ENCODE measurements around the gene PRDM8. TPM values are rescaled to one million over a fixed set of nuclear protein-coding genes. Genes with fewer than 3 reads are reported as not detected.
A peak's percentile ranks its signal among the peaks of the same experiment; 100 is the strongest.

The PRDM8 gene
- total RNA-seq, 1 experiment from 2014 or later, result 5.2 TPM

DNA sequence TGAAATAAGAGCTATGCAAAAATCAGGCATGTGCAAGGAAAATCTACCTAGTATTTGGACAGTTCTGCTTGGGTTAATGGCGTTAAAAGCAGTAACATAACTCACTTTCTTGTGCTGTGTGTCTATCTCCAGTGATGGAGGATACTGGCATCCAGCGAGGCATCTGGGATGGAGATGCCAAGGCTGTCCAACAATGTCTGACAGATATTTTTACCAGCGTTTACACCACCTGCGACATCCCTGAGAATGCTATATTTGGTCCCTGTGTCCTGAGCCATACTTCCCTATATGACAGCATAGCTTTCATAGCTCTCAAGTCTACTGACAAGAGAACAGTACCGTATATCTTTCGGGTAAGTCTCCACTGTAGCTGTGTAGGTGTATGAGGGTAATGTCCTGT, 2.6 kb downstream of the PRDM8 start:
- no peak overlapping the region for H3K27ac ChIP-seq
- H3K4me1 ChIP-seq (replicated peaks), result peaks cover 22% of the 10 kb centered on the region
- no peak overlapping the region for H3K4me3 ChIP-seq
- no peaks in the 10 kb centered on the region; the same call in 1 of the 2 replicates for H3K9me3 ChIP-seq (replicated peaks)
- H3K36me3 ChIP-seq, result peaks cover 7% of the 10 kb centered on the region
- no peak for DNase-seq (ENCODE audit: low read depth in 1 of 2, low spot score in 2 of 2)
- no peaks in the 10 kb centered on the region for H3K27me3 ChIP-seq (replicated peaks)

DNA sequence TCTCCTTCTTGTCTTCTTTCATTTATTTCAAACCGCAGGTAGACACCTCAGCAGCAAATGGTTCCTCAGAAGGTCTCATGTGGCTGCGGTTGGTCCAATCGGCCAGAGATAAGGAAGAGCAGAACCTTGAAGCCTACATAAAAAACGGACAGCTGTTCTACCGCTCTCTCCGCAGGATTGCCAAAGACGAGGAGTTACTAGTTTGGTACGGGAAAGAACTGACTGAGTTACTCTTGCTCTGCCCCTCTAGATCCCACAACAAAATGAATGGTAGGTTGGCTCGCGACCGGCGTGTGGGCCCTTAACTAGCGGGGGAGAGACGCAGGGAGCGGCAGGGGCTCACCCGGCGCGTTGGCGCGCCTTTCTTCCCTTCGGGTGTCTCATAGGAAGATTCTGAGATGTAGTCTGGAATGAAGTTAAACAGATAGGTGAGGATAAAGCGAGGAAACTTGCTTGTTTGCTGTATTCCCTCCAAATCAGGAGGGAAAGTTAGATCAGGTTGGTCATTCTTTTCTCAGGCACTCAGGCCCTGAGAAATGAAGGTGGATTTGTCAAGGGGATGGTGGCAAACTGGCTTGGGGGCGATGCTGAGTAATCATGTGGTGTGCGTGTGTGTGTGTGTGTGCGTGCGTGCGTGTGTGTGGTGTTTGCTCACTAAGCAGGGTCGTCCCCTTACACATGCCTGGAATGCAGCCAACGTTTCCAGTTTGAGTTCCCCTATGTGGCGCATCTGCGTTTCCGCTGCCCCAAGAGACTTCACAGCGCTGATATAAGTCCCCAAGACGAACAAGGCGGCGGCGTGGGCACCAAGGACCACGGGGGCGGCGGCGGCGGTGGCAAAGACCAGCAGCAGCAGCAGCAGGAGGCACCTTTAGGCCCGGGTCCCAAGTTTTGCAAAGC, 4.2 kb downstream of the PRDM8 start:
- Histone ChIP-seq H3K27ac (peak overlapping the region; percentile 77), H3K9me3 (replicated peaks) (no peaks in the 10 kb centered on the region; the same call in 1 of the 2 replicates), H3K4me3 (peak overlapping the region; percentile 89), H3K27me3 (replicated peaks) (no peaks in the 10 kb centered on the region), H3K36me3 (peaks cover 7% of the 10 kb centered on the region), H3K4me1 (replicated peaks) (peaks cover 29% of the 10 kb centered on the region)
- DNase-seq (ENCODE audit: low read depth in 1 of 2, low spot score in 2 of 2), result peak in 1 of 2 experiments; percentile 77

DNA sequence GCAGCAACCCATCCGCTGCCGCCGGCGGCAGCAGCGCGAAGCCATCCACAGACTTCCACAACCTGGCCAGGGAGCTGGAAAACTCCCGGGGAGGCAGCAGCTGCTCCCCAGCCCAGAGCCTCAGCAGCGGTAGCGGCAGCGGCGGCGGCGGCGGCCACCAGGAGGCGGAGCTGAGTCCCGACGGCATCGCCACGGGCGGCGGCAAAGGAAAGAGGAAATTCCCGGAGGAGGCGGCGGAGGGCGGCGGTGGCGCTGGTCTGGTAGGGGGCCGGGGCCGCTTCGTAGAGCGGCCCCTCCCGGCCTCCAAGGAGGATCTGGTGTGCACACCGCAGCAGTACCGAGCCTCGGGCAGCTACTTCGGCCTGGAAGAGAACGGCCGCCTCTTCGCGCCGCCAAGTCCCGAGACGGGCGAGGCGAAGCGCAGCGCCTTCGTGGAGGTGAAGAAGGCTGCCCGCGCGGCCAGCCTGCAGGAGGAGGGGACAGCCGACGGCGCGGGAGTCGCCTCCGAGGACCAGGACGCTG, 4.9 kb downstream of the PRDM8 start:
- no peaks in the 10 kb centered on the region for H3K27me3 ChIP-seq (replicated peaks)
- peak overlapping the region; percentile 89 for H3K4me3 ChIP-seq
- H3K36me3 ChIP-seq, result peaks cover 7% of the 10 kb centered on the region
- peaks cover 29% of the 10 kb centered on the region for H3K4me1 ChIP-seq (replicated peaks)
- no peaks in the 10 kb centered on the region; the same call in 1 of the 2 replicates for H3K9me3 ChIP-seq (replicated peaks)
- H3K27ac ChIP-seq, result peak overlapping the region; percentile 77
- peak; percentile 92 to 96 for DNase-seq (ENCODE audit: low read depth in 1 of 2, low spot score in 2 of 2)

DNA sequence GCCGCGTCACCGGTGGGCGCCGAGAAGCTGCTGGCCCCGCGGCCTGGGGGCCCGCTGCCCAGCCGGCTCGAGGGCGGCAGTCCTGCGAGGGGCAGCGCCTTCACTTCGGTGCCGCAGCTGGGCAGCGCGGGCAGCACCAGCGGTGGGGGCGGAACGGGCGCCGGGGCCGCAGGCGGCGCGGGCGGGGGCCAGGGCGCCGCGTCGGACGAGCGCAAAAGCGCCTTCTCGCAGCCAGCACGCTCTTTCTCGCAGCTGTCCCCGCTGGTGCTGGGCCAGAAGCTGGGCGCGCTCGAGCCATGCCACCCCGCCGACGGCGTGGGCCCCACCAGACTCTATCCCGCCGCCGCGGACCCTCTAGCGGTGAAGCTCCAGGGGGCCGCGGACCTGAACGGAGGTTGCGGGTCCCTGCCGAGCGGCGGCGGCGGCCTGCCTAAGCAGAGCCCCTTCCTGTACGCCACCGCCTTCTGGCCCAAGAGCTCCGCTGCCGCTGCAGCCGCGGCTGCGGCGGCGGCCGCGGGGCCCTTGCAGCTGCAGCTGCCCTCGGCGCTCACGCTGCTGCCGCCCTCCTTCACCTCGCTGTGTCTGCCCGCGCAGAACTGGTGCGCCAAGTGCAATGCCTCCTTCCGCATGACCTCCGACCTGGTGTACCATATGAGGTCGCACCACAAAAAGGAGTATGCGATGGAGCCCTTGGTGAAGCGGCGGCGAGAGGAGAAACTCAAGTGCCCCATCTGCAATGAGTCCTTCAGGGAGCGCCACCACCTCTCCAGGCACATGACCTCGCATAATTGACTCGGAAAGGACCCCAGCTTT, 5.6 kb downstream of the PRDM8 start:
- peak overlapping the region; percentile 77 for H3K27ac ChIP-seq
- peaks cover 29% of the 10 kb centered on the region for H3K4me1 ChIP-seq (replicated peaks)
- no peaks in the 10 kb centered on the region; the same call in 1 of the 2 replicates for H3K9me3 ChIP-seq (replicated peaks)
- no peaks in the 10 kb centered on the region for H3K27me3 ChIP-seq (replicated peaks)
- H3K4me3 ChIP-seq, result peak overlapping the region; percentile 89
- peak in 1 of 2 experiments; percentile 77 for DNase-seq (ENCODE audit: low read depth in 1 of 2, low spot score in 2 of 2)
- H3K36me3 ChIP-seq, result peaks cover 7% of the 10 kb centered on the region

DNA sequence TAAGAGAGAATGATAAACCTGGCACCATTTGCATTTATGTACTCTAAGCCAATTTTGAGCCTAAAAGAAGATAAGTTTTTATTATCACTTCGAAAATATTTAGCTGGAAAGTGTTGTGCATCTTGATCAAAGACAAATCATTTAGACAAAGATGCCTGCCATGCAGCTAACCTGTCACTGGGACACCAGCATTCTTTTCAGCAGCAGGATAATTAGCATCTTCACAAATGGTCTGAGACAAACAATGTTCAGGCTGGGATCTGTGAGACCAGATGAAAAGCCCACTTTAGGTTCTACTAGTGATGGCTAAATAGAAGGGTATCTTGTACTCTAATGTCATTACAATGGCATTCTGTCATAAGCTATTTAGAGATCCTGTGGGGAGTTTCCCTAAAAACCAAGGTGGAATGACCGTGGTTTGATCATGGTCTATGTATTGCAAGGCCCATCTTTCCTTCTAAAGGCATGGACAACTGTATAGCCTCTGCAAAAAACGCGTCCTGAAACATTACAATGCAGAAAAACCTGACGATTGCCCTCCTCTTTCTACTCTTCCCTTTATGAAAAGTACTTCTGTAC, 7.2 kb downstream of the PRDM8 start:
- H3K9me3 ChIP-seq (replicated peaks), result no peaks in the 10 kb centered on the region; the same call in 1 of the 2 replicates
- no peaks in the 10 kb centered on the region for H3K27me3 ChIP-seq (replicated peaks)
- H3K4me3 ChIP-seq, result no peak overlapping the region
- DNase-seq (ENCODE audit: low read depth in 1 of 2, low spot score in 2 of 2), result no peak
- H3K4me1 ChIP-seq (replicated peaks), result peaks cover 29% of the 10 kb centered on the region
- peaks cover 7% of the 10 kb centered on the region for H3K36me3 ChIP-seq
- no peak overlapping the region for H3K27ac ChIP-seq

DNA sequence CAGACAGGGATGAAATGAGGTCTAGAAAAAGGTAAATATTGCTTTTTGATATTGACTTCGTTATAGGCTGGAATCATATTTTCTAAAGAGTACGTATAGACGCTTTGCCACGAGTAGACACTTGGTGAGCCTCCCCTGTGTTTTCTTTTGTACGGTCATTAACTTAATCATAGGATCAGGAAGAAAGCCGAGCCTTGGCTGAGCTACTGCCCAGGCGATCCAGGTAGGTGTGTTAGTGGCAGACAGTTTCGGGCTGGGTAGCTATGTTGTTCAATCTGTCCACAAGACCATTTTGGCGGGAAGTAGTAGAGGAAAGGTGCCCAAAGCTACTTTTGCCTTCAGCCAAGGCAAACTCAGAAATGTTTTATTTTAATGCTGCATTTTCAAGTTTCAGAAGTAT, 8.8 kb downstream of the PRDM8 start:
- no peak overlapping the region for H3K27ac ChIP-seq
- no peaks in the 10 kb centered on the region for H3K27me3 ChIP-seq (replicated peaks)
- no peaks in the 10 kb centered on the region; the same call in 1 of the 2 replicates for H3K9me3 ChIP-seq (replicated peaks)
- H3K4me3 ChIP-seq, result no peak overlapping the region
- peaks cover 7% of the 10 kb centered on the region for H3K36me3 ChIP-seq
- no peak for DNase-seq (ENCODE audit: low read depth in 1 of 2, low spot score in 2 of 2)
- peaks cover 29% of the 10 kb centered on the region for H3K4me1 ChIP-seq (replicated peaks)

DNA sequence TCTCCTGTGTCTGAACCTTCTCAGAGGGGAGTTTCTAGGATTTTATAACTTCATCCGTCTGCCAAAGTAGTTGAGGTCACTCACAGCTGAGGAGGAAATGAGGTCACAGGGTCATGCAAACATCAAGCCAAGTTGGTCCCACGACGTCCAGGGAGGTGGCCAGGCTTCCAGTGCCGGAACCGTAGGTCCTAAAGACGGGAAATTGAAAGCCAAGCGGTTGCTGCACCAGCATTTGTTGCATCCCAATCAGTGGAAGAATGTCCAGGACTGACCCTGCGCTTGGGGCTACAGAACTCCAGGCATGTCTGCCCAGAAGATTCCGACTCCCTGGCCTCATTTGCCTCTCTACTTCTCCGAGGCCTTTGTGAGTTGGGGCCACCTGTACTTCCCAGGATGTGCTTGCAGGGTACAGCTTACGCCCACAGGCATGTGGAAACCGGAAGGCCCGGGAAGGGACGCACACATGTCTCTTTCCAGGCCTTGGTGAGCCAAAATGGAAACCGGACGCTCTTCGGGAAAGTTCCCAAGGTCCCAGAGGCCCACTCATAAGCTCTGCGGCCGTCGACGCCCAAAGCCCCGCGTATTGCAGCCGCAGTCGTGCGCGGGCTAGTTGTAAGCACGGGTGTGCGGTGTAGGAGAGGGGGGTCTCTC, 9.3 kb downstream of the PRDM8 start:
- H3K27ac ChIP-seq, result no peak overlapping the region
- H3K27me3 ChIP-seq (replicated peaks), result no peaks in the 10 kb centered on the region
- peaks cover 7% of the 10 kb centered on the region for H3K36me3 ChIP-seq
- H3K4me3 ChIP-seq, result no peak overlapping the region
- no peaks in the 10 kb centered on the region for H3K9me3 ChIP-seq (replicated peaks)
- peaks cover 24% of the 10 kb centered on the region for H3K4me1 ChIP-seq (replicated peaks)
- DNase-seq (ENCODE audit: low read depth in 1 of 2, low spot score in 2 of 2), result no peak

DNA sequence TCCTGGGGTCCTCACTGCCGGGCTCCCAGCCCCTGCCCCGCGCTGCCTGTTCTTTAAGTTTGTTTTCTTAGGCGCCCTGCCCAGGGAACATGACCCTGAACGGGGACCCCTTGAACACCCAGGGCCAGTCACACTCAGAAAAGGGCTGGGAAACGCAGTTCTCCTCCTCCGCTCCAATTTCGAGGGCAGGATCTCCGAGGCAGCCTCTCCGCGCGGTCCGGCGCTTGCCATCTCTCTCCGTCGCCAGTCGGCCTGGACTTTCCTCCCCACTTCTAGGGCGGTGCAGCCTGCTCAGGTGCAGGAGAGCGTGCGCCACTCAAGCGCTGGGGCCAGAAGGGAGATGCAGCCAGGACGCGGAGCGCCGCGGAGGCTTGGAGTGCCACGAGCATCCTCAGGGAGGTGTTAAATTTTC, 9.9 kb downstream of the PRDM8 start:
- Histone ChIP-seq H3K9me3 (replicated peaks) (no peaks in the 10 kb centered on the region), H3K27me3 (replicated peaks) (no peaks in the 10 kb centered on the region), H3K27ac (no peak overlapping the region), H3K36me3 (peaks cover 7% of the 10 kb centered on the region), H3K4me3 (no peak overlapping the region), H3K4me1 (replicated peaks) (peaks cover 20% of the 10 kb centered on the region)
- no peak for DNase-seq (ENCODE audit: low read depth in 1 of 2, low spot score in 2 of 2)

DNA sequence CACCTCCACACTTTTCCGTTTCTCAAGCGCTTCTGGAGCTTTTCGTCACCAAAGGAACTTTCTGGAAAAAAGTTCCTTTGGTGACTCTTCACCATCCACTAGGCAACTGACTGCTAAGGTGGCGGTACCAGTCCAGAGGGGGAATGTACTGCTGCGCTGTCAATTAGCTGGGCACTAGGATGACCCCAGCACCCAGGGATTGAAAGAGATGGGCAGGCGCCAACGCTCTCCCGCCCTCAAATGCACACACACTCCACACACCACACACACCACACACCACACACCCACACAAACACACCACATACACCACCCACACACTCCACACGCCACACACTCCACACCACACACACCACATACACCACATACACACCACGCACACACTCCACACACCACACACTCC, 10.4 kb downstream of the PRDM8 start:
- Histone ChIP-seq H3K9me3 (replicated peaks) (no peaks in the 10 kb centered on the region), H3K4me1 (replicated peaks) (peaks cover 20% of the 10 kb centered on the region), H3K27me3 (replicated peaks) (no peaks in the 10 kb centered on the region), H3K36me3 (peaks cover 4% of the 10 kb centered on the region), H3K4me3 (no peak overlapping the region), H3K27ac (no peak overlapping the region)
- no peak for DNase-seq (ENCODE audit: low read depth in 1 of 2, low spot score in 2 of 2)

DNA sequence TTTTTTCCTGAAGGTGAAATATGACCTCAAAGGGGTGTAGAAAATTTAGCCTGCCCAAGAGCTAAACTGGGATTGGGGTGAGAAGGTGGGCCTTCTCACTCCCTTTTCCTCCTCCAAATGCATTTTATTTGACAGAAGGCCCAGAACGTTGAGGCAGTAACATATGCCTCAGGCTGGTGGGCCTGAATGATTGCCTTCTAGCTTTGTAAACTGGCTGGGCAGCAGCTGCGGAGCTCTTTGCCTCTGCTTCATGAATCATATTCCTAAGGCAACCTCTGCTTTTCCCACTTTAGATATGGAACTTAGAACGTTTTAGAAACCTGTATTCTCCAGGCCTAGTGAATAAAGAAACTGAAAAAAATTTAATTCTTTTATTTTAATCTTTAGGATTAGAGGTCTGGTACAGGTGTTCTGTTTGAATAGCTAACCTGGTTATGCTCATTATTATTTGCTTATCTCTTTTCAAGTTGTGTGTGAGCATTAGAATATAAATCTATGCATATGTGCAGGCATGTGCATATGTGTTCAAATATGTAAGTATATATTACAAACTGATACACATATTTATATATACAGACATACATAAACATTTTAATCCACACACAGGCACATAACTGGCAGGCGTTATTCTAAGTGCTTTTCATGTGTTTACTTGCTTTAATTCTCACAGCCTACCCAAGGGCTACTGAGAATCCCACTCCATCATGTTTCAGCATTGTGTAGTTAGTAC, 11.5 kb downstream of the PRDM8 start:
- H3K9me3 ChIP-seq (replicated peaks), result no peaks in the 10 kb centered on the region
- no peaks in the 10 kb centered on the region for H3K36me3 ChIP-seq
- no peak for DNase-seq (ENCODE audit: low read depth in 1 of 2, low spot score in 2 of 2)
- no peak overlapping the region for H3K4me3 ChIP-seq
- peaks cover 30% of the 10 kb centered on the region for H3K4me1 ChIP-seq (replicated peaks)
- H3K27ac ChIP-seq, result no peak overlapping the region
- no peaks in the 10 kb centered on the region for H3K27me3 ChIP-seq (replicated peaks)

DNA sequence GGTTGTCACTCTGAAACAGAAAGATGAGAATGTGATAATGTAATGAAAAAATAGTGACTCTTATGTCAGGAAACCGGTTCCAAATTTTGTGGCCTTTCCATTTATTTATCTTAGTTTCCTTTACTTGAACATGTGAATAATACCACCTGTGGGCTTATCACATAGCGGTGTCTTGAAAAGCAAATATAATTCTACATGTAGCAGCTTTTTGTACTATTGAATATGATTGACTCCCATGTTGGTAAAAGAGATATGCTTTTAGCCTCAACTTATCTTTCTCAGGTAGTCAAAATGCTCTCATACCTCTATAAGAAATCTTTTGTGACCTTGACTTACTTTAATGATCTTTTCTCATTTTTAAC, 12.0 kb downstream of the PRDM8 start:
- DNase-seq (ENCODE audit: low read depth in 1 of 2, low spot score in 2 of 2), result no peak
- peaks cover 29% of the 10 kb centered on the region for H3K4me1 ChIP-seq (replicated peaks)
- H3K4me3 ChIP-seq, result no peak overlapping the region
- H3K27me3 ChIP-seq (replicated peaks), result no peaks in the 10 kb centered on the region
- H3K36me3 ChIP-seq, result no peaks in the 10 kb centered on the region
- no peaks in the 10 kb centered on the region for H3K9me3 ChIP-seq (replicated peaks)
- H3K27ac ChIP-seq, result no peak overlapping the region

DNA sequence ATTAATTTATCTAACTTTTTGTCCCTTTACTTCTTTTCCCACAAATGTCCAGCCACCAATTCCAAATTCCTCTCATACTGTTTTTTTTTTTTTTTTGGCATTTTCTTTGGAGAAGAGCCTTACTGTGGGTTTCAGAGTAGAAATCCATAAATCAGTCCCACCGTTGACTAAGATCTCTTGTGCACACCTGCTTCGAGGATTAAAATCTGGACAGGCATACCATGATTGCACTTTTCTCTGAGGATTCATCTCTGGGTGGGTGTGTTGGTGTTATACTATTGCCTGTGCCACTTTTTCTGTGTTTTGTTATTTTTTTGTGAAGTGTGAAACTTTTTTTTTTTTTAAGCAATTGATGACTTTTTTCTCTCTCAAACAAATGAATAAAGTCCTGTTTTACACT, 13.2 kb downstream of the PRDM8 start:
- Histone ChIP-seq H3K4me3 (no peak overlapping the region), H3K27ac (no peak overlapping the region), H3K4me1 (replicated peaks) (peaks cover 31% of the 10 kb centered on the region), H3K9me3 (replicated peaks) (no peaks in the 10 kb centered on the region), H3K36me3 (no peaks in the 10 kb centered on the region), H3K27me3 (replicated peaks) (no peaks in the 10 kb centered on the region)
- DNase-seq (ENCODE audit: low read depth in 1 of 2, low spot score in 2 of 2), result no peak

Data from SJSA1 (cell line).